Measurements from ENCODE around the gene CA5A. TPM values are rescaled to one million over a fixed set of nuclear protein-coding genes. Genes with fewer than 3 reads are reported as not detected.
A peak's percentile ranks its signal among the peaks of the same experiment; 100 is the strongest.

The CA5A gene
- total and polyA plus RNA-seq, 9 of the 15 experiments (the other 6 are each of a cell fraction or from before 2014, with no cell fraction given) = not detected

DNA sequence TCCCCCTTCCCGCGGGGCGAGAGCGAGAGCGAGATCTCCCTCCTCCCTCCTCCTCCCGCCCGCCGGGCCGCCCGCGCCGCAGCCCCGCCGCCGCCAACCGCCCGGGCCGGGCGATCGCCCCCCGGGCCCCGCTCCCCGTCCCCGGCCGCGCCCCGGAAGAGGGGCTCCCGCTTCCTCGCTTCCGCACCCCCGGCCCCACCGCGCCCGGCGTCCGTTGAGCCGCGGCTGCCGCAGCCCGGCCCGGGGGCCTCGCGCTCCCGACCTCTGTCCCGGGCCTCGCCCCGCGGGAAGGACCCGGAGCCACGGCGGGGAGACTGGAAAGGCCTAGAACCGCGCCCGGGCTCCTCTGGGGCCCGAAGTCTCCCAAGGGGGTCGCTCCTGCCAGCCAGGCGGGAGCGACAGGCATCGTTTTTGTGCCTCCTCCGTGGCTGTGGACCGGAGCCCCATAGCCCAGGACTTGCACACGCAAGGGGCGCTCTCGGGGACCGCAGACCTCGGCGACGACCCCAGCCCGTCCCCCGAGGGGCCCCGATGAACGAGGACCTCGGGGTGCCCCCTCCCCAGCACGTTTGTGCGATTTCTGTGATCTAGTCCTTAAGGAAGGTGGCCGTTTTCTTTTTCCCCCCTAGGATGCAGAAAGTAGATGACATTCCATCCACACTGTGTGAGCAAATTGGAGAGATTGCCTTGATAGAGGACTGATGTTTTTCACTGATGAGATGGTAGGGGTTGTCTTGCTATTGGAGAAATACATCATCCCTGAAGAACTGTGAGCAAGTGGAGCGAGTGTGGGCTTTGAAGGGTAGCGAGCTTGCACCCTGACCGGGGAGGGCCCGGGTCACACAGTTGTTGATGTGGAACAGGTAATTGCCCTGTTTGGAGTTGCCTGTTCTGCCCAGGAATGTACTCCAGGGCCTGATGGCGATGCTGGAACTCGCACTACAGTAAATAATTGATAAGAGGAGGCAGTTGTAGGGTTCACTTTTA, 15.5 kb upstream of the CA5A start (continued):
- TF ChIP-seq MTA3 (IDR thresholded peaks at IDR 0.05; ENCODE audit: borderline replicate concordance) = no peak
- no peak for TF ChIP-seq SMARCB1 (IDR thresholded peaks at IDR 0.05; ENCODE audit: insufficient read length, low read depth)
- 0 out of 2 replicates have a peak, but pooled peaks have one; percentile 79 for TF ChIP-seq SRSF3 (IDR thresholded peaks at IDR 0.05; ENCODE audit: insufficient read depth, low read length)
- TF ChIP-seq KLF13 (tag; IDR thresholded peaks at IDR 0.05; ENCODE audit: borderline replicate concordance, low read depth) = no peak
- TF ChIP-seq ZNF696 (CRISPR knock-in tag; conservative IDR thresholded peaks at IDR 0.05) = no peak
- TF ChIP-seq ZNF274 (IDR thresholded peaks at IDR 0.05; ENCODE audit: borderline replicate concordance, low read depth, low read length) = no peak
- TF ChIP-seq GABPB1 (CRISPR knock-in tag; IDR thresholded peaks at IDR 0.05) = peak; percentile 44; the same call in 1 of the 2 replicates
- TF ChIP-seq ZKSCAN8 (CRISPR knock-in tag; IDR thresholded peaks at IDR 0.05) = no peak
- no peak for TF ChIP-seq PCBP2 (IDR thresholded peaks at IDR 0.05; ENCODE audit: low read depth, low read length, poor library complexity, severe bottlenecking)
- TF ChIP-seq, protein P1, sequence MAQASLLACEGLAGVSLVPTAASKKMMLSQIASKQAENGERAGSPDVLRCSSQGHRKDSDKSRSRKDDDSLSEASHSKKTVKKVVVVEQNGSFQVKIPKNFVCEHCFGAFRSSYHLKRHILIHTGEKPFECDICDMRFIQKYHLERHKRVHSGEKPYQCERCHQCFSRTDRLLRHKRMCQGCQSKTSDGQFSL (CRISPR knock-in tag; IDR thresholded peaks at IDR 0.05) = no peak
- TF ChIP-seq, protein P1 (tag; IDR thresholded peaks at IDR 0.05) = no peak
- 0 out of 2 replicates have a peak, but pooled peaks have one; percentile 61 for TF ChIP-seq KAT7 (CRISPR knock-in tag; IDR thresholded peaks at IDR 0.05; ENCODE audit: borderline replicate concordance)
- no peak for TF ChIP-seq ZNF174 (CRISPR knock-in tag; IDR thresholded peaks at IDR 0.05)
- TF ChIP-seq, protein P2, sequence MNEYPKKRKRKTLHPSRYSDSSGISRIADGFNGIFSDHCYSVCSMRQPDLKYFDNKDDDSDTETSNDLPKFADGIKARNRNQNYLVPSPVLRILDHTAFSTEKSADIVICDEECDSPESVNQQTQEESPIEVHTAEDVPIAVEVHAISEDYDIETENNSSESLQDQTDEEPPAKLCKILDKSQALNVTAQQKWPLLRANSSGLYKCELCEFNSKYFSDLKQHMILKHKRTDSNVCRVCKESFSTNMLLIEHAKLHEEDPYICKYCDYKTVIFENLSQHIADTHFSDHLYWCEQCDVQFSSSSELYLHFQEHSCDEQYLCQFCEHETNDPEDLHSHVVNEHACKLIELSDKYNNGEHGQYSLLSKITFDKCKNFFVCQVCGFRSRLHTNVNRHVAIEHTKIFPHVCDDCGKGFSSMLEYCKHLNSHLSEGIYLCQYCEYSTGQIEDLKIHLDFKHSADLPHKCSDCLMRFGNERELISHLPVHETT (CRISPR knock-in tag; conservative IDR thresholded peaks at IDR 0.05 in 1 of 2, IDR thresholded peaks at IDR 0.05 in 1 of 2) = peak in 1 of 2 experiments; percentile 96; a peak in 2 of 4 replicates
- TF ChIP-seq MCM7 (IDR thresholded peaks at IDR 0.05) = no peak
- TF ChIP-seq TEAD4 (IDR thresholded peaks at IDR 0.05; ENCODE audit: low read length) = no peak
- no peak for TF ChIP-seq TEAD4 (CRISPR knock-in tag; IDR thresholded peaks at IDR 0.05; ENCODE audit: borderline replicate concordance)
- TF ChIP-seq, protein P3, sequence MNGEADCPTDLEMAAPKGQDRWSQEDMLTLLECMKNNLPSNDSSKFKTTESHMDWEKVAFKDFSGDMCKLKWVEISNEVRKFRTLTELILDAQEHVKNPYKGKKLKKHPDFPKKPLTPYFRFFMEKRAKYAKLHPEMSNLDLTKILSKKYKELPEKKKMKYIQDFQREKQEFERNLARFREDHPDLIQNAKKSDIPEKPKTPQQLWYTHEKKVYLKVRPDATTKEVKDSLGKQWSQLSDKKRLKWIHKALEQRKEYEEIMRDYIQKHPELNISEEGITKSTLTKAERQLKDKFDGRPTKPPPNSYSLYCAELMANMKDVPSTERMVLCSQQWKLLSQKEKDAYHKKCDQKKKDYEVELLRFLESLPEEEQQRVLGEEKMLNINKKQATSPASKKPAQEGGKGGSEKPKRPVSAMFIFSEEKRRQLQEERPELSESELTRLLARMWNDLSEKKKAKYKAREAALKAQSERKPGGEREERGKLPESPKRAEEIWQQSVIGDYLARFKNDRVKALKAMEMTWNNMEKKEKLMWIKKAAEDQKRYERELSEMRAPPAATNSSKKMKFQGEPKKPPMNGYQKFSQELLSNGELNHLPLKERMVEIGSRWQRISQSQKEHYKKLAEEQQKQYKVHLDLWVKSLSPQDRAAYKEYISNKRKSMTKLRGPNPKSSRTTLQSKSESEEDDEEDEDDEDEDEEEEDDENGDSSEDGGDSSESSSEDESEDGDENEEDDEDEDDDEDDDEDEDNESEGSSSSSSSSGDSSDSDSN (IDR thresholded peaks at IDR 0.05; ENCODE audit: borderline replicate concordance in 1 of 2, low read depth in 2 of 2, low read length in 2 of 2) = 0 out of 4 replicates have a peak, but pooled peaks have one; percentile 54 to 56
- TF ChIP-seq CREB1 (IDR thresholded peaks at IDR 0.05) = no peak
- peak; percentile 38 for TF ChIP-seq CREB1 (CRISPR knock-in tag; IDR thresholded peaks at IDR 0.05)
- no peak for TF ChIP-seq RBM15 (IDR thresholded peaks at IDR 0.05; ENCODE audit: insufficient read depth, low read length)
- TF ChIP-seq L3MBTL2 (IDR thresholded peaks at IDR 0.05) = no peak
- no peak for TF ChIP-seq CREM (IDR thresholded peaks at IDR 0.05; ENCODE audit: low read depth)

Data from K562 (cell line).